Hematopoietic multipotent progenitor cell treated with erythropoietin and hydrocortisone succinate and interleukin-3 and kit ligand, for 8 days (in vitro differentiated cells): ENCODE measurements around the gene TUBE1.
"Not testable (repeated sequence)": the region's sequence is repeated elsewhere in the genome, so short reads cannot be mapped to it uniquely, and the experiment has no call there.

Experiments used
- DNase-seq: peaks from one replicate; pipeline ENCODE4 v3.0.0-alpha.2; 2015

The TUBE1 gene

DNA sequence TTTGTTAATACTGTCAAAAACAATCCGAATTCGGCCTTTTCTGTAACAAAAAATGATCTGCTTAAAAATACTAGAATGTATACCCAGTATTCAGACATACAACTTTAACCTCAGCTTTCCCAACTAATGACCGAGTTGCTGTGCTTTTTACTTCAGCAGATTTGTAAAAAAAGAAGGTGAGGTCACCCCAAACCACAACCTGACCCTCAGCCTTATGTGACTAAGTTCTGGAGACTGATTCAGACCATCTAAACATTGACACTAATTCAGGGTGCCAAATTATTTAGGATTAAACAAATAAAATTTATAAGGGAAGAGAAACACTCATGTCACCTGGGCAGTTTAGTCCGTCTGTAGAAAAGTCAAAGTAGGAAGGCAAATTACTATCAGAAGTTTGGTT is 25.7 kb downstream of the TUBE1 start:
- no peak for DNase-seq

DNA sequence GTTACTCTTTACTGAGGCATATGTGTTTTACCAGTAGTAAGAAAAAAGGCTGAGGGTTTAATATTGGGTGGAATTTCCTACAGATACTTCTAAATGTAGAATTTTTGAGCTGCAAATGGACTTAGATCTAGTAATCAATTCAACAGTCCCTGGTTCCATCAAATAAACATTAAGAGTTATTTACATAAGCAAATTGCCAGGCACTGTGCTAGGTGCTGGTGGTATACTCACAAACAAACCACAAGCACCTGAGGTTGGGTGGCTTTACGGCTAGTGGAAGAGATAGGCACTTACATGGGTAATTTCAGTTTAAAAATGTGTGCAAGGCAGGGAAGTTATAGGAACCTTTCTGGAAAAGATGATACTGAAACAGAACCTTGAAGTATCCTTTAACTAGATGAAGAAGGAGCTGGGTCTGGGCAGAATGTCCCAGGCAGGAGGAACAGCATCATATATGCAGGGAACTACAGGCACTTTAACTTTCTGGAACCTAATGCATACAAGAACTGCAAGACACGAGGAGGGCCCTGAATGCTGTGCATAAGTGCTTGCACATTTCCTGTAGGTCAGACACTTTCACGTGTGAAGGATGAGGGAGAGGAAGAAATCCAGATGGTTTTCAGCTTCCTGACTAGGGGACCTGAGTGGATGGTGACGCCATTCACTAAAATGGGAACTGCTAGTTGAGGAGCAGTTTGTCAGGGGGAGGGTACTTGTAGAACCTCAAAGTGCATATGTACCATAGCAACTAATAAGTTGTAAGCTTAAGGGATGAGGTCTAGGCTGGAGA is 28.8 kb downstream of the TUBE1 start:
- no peak for DNase-seq

DNA sequence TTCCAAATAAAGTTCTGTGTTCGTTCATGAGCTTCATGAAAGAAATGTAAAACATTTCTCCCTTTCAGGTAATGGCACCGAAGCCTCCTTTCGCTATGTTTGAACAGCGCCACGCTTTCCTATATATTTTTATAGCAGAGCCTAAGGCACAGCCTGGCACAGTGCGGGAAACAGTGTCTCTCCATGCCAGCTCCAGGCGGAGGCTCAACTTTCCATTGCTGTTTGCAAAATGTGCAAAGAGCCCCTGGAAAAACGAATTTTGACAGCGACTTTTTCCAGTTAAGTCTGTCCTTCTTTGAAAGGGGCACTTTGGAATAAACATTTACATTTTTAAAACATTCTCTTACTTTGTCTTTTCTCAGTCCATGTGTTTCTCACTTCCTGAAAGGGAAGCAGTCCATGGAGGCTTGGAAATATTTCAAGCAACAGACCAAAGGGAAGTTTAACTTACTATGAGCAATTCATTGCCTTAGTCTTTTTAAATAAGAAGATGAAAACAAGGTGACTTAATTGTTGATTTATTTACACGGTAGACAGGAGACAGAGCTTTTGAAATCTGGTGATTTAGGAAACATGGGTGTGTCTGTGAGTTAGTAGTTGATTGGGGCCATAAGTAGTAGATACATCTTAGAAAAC is 32.6 kb downstream of the TUBE1 start:
- no peak for DNase-seq

DNA sequence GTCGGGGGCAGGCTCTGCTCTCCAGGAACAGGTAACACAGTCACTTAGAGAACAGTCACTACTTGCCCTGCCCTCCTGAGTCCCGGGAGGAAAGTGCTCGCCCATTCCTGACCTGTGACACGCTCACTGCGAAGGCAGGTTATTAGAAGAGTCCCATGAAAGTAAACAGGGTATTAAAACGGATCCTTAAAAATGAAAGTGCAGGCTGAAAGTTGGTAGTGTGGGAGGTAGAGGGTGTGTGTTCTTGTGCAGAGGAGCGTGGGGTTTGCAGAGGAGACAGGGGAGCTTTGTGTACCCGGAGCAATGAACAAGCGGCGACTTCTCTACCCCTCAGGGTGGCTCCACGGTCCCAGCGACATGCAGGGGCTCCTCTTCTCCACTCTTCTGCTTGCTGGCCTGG is 33.3 kb downstream of the TUBE1 start, which contains the start of gene CCN6:
Gene CCN6, plus strand, starts transcription at position 104 of the 400 bp plus-strand sequence. Its CDS starts 254 bp downstream, at position 358.
- DNase-seq = no peak

DNA sequence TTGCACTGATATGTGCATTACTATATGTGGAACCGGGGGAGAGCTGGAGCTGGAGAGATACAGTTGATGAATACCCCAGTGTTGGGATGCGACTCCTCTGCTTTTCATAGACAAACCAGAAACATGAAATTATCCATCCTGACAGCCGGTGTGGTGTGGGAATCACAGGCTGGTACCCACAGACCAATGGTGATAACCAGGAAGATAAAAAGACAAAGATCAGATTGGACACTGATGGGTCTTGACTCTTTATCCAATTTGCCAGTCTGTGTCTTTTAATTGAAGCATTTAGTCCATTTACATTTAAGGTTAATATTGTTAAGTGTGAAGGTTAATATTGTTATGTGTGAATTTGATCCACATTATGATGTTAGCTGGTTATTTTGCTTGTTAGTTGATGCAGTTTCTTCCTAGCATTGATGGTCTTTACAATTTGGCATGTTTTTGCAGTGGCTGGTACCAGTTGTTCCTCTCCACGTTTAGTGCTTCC is 36.0 kb downstream of the TUBE1 start:
- not testable (repeated sequence) for DNase-seq

DNA sequence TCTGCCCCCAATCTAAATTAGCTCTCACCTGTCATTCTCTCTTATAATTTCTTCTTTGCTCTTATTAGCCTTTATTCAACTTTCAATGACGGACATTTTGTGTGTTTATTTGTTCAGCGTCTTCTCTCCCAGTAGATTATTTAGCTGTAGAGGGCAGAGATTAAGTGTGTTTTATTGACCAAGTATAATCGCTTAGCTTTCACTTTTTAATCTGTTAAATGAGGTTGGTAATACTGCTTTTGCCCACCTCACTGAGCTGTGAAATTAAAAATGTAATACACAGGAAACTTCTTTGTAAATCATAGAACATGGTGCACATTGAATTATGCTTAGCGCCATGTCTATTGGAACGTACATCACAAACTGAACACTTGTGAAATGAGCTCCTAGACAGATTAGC is 36.9 kb downstream of the TUBE1 start:
- DNase-seq = no peak

DNA sequence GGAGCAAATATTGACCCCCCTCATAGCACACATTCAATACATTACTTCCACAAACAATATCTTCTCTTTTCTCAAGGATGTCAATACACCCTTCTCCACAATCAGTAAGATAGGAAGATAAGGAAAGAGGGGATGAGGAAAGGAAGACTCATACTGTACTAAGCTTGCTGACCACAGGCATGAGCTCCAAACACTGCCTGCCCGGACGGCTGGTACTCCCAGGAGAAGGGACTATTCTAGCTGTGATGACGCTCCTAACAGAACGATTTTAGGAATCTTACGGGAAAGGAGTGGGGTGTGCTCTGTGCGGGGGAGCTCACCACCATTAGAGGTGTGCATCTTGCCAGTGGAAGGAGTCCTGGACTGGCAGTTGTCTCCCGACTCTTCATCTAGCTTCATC is 37.3 kb downstream of the TUBE1 start:
- DNase-seq = no peak

DNA sequence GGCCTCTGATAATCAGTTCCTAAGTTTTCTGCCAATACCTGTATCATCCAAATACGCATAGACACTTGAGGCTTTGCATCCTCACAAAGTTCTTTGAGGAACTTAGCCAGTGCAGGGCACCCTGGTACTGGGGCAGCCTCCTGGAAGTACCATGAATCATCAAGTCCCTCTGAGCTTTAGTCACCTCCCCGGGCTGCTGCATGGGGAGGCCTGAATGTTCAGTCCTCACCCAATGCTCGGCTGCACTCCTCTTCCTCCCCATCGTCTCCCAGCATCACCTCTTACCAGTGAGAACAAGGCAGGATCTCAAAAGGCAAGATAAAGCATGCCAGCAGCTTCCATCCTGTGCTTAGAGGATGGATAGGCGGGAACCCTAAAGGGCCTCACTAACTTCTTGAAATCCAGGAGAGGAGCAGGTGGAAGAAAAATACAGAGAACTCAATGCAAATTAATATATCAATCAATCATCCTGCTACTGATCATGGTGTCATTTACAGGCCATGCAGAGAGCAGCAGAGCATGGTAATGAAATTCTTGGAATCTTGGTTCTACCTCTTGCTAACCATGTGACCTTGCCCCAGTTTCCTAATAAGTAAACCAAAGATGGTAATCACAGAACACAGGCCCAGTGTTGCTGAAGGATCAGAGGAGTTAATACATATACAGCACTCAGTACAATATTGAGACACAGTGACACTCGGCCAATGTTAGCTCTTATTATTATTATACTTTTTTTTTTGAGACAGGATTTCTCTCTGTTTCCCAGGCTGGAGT is 38.1 kb downstream of the TUBE1 start:
- DNase-seq = no peak

DNA sequence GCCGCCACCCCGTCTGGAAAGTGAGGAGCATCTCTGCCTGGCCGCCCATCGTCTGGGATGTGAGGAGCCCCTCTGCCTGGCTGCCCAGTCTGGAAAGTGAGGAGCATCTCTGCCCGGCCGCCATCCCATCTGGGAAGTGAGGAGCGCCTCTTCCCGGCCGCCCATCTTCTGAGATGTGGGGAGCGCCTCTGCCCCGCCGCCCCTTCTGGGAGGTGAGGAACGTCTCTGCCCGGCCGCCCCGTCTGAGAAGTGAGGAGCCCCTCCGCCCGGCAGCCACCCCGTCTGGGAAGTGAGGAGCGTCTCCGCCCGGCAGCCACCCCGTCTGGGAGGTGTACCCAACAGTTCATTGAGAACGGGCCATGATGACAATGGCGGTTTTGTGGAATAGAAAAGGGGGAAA is 39.8 kb downstream of the TUBE1 start:
- not testable (repeated sequence) for DNase-seq

DNA sequence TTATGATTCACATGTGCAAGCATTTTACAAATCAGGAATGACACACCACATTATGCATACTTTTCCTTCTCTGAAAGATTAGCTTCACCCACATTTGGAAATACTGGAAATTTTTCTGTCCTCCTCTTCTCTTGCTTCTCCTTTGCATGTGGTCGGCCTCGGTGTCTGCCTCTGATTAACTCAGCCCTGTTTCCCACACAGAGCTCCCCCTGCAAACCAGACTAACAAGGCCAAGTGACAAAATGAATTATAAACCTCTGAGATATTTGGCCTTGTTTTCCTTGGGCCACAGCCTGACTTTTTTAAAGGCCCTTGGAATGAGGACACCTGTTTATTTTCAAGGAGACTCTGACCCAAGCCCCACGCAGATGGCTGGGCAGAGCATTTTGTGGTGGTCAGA is 42.4 kb downstream of the TUBE1 start:
- no peak for DNase-seq

DNA sequence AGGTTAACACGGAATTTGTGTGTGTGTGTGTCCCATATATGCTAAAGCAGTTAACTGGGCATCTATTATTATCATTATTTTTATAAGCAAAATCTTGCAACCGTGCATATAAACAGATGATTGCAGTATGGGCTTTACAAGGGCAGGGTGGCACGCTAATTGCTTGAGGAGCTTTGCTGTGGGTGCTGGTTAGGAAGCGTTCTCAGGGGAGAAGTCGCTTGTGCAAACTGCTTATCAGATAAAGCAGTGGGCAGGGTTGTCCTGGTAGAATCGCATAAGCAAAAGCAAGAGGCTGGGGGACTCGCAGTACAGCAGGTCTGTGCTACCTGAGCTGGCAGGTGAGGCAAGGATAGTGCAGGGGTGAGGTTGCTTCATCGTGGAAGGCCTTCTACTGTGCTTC is 43.1 kb downstream of the TUBE1 start:
- DNase-seq = no peak

DNA sequence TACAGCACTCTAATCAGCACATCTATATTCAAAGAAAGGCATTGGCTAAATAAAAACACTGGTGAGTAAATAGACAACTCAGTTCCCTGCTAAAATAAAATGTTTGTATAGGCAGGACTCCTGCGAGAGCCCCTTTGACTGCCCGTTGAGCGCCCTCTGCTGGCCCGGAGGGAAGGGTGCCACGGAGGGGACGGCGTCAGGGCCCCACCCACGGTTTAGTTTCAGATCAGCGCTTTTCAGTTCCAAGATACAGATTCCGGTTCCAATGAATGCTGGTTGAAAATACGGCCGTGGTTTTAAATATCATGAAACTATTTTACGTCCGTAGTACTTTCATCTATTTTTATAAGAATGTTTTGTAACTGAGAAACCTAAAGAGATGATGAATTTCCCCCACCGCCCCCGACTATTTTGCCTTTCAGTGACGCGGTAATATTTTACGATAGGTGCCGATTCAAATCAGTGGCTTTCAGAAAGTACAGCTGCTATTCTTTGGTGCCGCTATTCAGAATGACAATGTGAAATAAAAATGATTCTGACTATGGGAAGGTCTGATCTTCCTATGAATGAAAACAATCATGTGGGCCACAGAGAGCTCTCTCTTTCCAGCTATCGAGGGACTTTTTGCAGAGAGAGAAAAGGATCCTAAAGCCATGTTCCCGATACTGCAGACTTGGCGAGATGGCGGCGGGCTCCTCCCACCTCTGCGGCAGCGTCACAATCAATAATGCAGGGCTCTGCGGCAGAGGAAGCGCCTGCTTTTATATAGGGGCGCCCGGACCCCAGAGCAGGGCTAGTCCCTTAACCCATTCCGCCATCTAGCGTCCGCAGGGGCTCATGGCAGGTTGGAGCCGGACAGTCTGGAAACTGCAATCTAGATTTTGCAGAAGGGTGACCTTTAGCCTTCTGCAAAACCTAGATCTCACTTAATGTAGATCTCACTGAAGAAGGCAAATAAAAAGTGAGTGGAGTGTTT is 44.0 kb downstream of the TUBE1 start:
- DNase-seq = peak; percentile 91

DNA sequence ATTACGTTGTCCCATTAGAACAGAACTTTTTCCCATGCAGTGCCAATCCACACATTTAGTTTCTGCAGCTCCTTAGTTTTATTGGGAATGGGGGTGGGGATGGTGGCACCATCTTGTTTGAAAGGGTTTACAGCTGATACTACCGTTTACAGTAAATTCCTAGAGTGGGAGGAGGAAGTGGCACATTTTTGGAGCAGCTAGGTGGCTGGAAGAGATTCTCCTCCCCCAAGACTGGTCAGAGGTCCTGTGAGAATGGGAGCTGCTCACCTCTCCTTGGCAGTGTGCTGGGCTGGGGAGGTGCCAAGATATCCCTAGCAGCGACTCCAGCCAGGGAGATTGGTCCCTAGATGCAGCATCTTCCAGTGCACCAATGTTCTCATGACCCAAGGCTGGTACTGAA is 45.7 kb downstream of the TUBE1 start:
- DNase-seq = no peak

DNA sequence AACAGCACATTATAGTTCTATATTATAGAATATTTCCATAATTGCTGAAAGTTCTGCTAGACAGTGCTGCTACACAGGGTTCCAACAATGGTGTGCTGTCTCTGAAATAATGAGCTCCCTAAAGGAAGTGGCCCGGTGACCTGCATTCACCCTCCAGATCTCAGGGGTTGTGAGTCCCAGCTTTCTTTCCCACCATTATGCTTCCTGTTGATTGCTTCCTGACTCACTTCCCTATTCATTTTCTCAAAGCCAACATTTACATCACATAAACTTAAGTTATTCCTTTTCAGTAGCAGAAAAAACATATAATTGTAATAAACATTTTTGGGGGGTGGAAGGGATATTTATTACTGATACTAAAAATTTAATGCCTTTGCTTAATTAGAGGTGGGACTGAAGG is 46.3 kb downstream of the TUBE1 start:
- DNase-seq = no peak

DNA sequence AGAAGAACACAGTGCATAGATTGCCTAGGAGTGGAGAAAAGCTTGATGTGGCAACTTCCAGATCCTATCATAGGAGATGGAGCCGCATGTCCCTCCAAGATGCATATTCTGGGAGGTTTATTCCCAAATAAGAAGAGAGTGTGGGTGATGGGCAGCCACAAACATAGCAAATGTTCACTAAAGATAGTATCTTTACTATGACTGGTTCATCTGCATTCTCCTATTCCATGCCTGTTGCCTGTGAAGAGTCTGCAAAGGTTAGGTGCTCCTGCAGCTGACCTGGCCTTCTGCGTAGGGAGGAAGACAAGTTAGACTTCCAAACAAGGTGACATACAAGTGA is 47.9 kb downstream of the TUBE1 start:
- no peak for DNase-seq

DNA sequence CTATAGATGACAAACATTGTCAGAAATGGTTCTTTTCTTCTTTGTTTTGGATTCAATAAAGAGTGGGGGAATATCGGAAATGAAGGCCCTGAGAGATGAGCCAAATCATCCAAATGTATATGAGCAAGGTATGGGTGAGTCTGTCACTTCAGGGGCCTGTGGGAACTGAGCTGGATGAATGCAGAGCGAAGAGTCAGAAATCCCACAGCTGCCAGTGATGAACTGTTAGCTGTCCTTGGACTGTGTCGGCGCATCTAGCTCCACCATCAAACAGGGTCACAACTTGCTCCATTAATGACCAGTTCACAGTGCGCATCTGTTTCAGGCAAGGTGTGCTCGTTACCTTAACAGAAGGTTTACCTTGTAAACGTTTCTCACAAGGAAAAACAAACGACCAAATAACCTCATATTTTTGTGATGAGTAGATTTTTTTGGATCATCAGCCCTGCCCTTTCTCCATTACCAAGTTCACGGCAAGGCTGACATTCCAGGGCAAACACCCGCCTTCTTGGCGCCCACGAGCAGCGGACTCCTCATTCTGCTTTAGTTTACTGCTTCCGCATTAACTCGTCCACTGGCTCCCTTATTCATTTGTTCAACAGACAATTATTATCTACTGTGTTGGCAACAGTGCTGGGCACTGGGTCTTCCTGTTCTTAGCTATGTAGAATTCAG is 48.4 kb downstream of the TUBE1 start:
- no peak for DNase-seq

DNA sequence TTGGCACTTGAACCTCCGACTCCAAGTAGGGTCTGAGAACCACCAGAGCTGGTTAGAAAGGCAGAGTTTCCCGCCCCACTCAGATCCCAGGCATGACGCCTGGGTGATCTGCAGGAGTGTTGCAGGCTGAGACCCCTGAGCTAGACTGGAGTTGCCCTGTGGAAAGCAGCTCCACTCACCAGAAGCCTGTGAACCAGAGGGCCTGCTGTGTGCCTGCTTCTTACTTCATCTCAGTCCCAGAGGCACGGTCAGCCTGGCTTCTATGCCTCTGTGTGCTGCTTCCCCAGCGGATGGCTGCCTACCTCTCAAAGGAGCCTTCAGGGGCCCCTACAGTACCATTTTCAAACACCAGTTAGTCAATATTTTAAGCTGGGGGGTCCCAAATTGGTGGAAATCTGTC is 49.0 kb downstream of the TUBE1 start:
- no peak for DNase-seq

DNA sequence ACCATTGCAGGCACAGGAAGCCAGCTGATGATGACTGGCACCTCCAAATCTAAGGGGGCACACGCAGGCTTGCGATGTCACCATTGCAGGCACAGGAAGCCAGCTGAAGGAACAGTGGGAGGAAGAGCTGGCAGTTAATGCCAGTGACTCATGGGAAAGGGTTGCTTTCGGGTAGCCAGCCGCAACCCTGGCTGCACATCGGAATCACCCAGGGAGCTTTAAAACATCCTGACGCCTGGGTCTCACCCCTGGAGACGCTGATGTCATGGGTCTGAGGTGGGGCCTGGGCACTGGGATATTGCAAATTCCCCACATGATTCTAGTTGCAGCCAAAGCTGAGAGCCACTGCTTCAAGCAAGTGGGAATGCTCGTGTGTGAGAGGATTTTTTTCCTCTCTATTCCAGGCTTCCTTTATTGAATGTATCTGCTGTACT is 49.5 kb downstream of the TUBE1 start:
- no peak for DNase-seq

DNA sequence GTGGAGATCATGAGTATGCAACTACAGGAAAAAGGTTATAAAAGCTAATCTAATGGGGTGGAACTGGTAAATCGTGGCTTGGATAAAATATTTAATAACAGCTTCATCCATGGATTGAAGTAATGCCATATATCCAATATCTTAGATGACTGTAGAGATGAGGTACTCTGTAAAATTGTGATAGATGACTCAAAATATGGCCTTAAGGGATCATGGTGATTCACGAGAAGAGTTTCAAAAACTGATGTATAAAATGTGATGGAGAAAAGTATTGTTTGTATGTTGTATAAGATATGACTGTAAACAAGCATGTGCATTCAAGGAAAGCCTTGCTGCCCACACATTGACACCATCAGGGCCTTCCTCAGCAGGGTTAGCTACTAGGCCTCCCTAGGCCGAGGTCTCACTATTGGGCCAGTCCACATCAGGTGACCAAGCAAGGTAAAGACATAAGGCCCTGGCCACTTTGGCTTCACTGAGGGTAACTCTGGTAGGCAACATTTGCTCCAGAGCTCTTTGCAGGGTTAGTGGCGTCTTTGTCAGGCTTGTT is 51.1 kb downstream of the TUBE1 start:
- DNase-seq = no peak

DNA sequence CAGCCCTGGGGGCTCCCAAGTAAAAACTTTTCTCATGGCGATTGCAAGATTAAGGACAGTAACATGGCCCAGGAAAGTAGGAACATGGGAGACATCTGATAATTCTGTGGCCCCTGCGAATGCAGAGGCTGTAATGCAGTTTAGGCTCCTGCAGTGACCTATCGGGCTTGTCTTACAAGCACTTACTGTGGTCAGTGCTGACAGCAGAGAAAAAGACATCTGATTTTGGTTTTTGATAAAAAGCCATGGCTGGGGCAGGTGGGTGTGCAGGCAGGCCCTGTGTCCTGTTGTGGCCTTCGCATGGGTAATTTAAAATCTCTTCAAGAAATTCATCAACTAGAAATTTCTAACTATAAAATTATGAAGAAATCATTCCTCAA is 52.7 kb downstream of the TUBE1 start:
- no peak for DNase-seq

DNA sequence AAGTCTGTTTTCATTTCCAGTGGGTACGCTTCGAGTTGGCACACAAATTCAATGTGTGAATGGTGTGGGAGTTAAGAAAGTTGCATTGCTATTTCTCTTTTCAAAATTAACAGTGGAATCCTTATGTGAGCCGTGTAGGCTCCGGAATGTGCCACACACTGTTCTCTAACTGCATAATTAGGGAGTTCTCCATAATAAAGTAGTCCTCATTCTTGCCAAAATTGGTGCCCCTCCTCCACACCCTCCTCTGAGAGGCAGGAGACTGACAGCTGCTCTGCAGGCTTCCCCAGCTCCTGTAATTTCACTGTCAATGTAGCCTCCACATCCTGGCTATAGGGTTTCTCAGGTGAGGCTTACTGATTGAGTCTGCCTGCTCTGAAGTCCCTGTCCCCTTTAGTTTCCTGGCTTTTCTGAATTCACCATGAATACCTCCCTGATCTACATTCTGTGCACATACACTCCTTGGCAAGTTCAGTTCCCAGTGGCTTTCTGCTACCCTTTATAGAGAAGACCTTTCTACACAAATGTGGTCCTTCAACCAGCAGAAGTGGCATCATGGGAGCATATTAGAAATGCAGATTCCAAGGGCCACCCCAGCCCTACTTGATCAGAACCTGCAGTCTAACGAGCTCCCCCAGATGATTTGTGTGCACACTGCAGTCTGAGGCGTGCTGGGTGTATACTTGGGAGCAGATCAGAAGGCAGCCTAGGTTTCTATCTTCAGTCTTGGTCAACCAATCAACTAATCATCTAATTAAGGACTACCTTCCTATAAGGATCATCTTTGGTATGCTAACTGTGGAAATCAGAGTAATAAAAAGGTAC is 53.3 kb downstream of the TUBE1 start:
- no peak for DNase-seq
